GM12801 (cell line): ENCODE measurements around the gene TMEM129.

ENCODE experiments used
- CTCF ChIP-seq: IDR thresholded peaks from one replicate; pipeline ENCODE4 v1.5.1; 2011; ENCODE audit warnings: control low read depth; ENCODE audit not compliant: insufficient read length; ENCODE audit errors: extremely low read depth

Gene TMEM129

GRCh38 chr4:1708581-1708980 lies 12.5 kb downstream of the TMEM129 start:
- TF ChIP-seq CTCF = no peak

DNA sequence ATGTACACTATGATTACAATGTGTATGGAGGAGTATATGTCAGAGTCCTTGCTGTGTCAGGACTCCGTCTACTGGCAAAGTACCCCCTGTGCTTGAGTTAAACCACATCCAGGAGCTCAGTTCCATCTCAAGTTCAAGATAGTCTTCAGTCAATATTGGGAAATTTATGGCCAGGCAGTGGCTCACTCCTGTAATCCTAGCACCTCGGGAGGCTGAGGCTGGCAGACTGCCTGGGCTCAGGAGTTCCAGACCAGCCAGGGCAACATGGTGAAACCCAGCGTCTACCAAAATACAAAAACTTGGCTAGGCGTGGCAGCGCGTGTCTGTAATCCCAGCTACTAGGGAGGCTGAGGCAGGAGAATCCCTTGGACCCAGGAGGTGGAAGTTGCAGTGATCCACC lies 14.8 kb downstream of the TMEM129 start:
- TF ChIP-seq CTCF = no peak

- TF ChIP-seq CTCF = no peak
These were observed 15.4 kb downstream of the TMEM129 start for GRCh38 chr4:1705732-1706131.

DNA sequence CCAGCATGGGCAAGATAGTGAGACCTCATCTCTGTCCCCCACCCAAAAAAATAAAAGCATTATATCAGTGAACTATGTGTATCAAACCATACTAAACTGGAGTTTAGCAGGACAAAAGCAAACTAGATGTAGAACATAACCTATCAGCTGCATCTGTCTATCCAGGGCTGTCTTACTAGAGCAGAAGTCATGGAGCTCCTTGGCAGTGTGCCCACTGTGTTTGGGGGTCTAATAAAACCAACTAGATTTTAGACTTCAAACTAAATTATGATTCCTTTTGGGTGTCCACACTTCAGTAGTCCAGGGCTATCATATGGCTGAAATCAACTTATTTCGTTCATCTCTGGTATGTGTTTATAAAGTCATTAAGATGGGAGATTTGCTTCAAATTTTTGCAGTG lies 17.3 kb downstream of the TMEM129 start:
- no peak for TF ChIP-seq CTCF

GRCh38 chr4:1695913-1696312 lies 25.2 kb downstream of the TMEM129 start:
- no peak for TF ChIP-seq CTCF

DNA sequence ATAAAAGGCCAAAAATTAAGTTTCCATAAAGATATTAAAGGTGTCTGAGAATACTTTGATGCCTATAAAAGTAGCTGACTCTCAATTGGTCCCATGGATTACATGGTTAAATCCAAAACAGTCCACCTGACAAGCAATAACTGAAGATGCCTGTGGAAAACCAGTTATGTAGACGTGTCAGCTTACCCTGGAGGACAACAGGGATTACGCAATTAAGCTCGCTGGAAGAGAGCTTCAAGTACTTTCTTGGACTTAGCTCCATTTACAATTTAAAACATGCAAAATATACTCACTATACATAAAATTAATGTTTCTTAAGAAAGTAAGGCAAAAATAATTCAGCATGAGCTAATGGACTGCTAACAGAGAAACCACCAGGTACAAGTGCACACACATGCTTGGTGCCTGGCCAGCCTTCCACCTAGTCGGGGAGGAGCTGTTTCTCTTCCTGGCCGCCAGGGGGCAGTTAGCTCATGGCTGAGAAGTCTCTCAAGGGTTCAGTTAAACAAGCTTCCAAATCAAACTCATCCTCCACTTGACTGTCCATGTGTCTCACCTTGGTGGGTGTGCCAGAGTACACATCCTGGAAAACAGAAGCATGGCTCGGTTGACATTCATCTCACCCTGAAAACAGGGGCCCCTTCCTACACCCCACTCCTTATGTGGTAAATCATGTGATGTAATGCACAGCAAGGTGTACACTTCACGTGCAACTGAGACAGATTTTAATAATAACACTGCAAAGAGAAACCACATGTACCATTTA lies 27.8 kb downstream of the TMEM129 start:
- TF ChIP-seq CTCF = no peak

DNA sequence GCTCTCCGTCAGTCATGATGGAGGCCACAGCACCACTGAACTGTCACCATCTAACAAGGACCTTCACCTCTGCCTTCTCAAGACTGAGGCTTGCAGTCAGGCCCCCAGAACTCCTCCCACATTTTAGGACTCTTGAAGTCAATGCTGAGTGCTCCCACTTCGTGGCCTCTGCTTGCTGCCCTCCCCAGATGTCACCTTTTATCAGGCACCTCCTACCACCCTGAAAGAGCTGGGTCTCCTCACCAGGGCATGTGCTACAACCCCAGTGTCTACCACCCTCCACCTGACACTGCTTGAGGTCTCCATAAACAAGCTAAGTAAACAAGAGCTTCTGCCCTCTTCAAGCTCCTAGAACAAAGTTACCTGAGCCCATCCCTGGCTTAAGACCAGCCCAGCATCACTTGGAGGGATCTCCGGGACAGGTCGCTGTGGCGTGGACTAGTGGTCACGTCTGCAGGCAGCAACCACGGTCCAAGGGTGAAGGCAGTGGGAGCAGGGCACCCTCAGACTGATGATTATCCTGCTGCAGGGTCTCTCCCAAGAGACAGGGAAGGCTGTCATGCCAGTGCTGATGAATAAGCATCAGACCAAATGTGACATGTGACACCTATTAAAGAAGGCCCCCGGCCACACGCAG lies 29.3 kb downstream of the TMEM129 start:
- TF ChIP-seq CTCF = no peak
